Activated naive CD4-positive, alpha-beta T cell treated with anti-CD3 and anti-CD28 coated beads for 36 hours (primary cell): ENCODE results near the gene HOXA9. TPM values are rescaled to one million over a fixed set of nuclear protein-coding genes. Genes with fewer than 3 reads are reported as not detected.

Experiments used
- CTCF ChIA-PET: fragments of 350-600 bp; sonication (Branson Sonifier 250); formaldehyde crosslinking; loops from one replicate; lab custom pipeline; 2021; ENCODE audit warnings: antibody characterized with exemption; lab: Charles Lee
- DNase-seq: peaks from one replicate; pipeline ENCODE4 v3.0.0-alpha.2; 2020
- H3K27ac Mint-ChIP-seq: one replicate; pipeline ENCODE4 v1.8.0; 2021; ENCODE audit warnings: mild to moderate bottlenecking, mixed read lengths
- H3K27me3 Mint-ChIP-seq: one replicate; pipeline ENCODE4 v1.8.0; 2021; ENCODE audit warnings: low read depth, mixed read lengths
- H3K36me3 Mint-ChIP-seq: one replicate; pipeline ENCODE4 v1.8.0; 2021; ENCODE audit warnings: low read depth, mixed read lengths
- H3K4me1 Mint-ChIP-seq: one replicate; pipeline ENCODE4 v1.8.0; 2021; ENCODE audit warnings: low read depth, mixed read lengths
- H3K4me3 Mint-ChIP-seq: one replicate; pipeline ENCODE4 v1.8.0; 2021; ENCODE audit warnings: mild to moderate bottlenecking, moderate library complexity, mixed read lengths
- H3K9me3 Mint-ChIP-seq: one replicate; pipeline ENCODE4 v1.8.0; 2021; ENCODE audit warnings: mixed read lengths
- intact Hi-C: fragments of 100-400 bp; cut with micrococcal nuclease; formaldehyde crosslinking; loops from one replicate; pipeline ENCODE4 v1.15.1; 2023
- total RNA-seq, 2 experiments: library from RNA; stranded (reverse); gene quantifications; one replicate each; pipeline ENCODE4 v1.2.3, GENCODE V29; 2021

Gene HOXA9
- total RNA-seq, 2 experiments from 2014 or later: not detected

DNA sequence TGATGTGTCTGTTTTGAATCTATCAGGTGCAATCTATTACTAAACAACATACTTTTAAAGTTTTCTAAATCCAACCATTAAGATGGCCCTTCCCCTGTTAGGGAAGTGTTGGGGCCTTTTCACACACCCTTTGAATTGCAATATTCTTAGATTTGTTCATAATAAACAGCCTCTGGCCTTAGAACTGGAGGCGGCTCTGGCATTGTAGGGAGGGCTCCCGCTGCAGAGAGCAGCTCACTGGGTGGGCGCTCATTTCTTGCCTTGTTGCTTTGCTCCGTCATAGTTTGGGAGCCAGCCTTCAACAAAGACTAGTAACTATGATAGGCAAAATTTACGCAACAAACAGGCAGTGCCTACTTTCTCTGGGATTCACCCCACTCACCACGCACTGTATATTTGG, 13.0 kb upstream of the HOXA9 start:
- intact Hi-C loops: no loop called here
- CTCF ChIA-PET: interaction anchor here (0.7 to 2.3 kb wide), 6 partner anchors 12 to 1252 kb away, joined by 3 to 11 read pairs (median 6); no protein-coding TSS in a partner anchor
- no peak for DNase-seq
- H3K36me3 Mint-ChIP-seq: no peaks in the 10 kb centered on the region
- H3K27me3 Mint-ChIP-seq: peaks cover 67% of the 10 kb centered on the region
- peaks cover 8% of the 10 kb centered on the region for H3K4me1 Mint-ChIP-seq
- H3K9me3 Mint-ChIP-seq: no peaks in the 10 kb centered on the region
- no peak overlapping the region for H3K4me3 Mint-ChIP-seq
- H3K27ac Mint-ChIP-seq: no peak overlapping the region

DNA sequence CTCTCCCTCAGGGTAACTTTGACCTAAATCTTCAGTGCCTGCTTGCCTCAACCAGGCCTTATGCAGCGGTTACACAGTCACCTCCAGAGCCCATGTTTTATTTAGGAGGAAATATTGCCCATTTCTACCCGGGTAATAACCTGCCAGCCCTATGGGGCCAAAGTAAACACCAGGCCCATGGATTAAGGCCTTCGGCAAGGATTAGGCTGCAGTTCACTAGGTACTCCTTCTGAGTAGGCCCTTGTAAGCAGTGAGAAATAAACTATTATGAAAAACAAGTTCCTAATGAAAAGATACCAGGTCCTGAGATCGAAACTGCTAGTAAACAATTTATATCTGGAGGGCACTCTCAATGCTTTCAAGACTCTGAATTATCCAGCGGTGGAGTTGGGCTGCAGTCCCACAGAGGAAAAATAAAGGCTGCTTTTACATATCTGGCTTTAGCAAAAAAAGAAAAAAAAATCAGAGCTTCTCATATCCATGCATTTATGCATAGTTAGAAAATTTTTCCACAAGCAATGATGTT, 12.5 kb upstream of the HOXA9 start:
- DNase-seq: no peak
- Mint-ChIP-seq H3K4me1 (peaks cover 7% of the 10 kb centered on the region), H3K36me3 (no peaks in the 10 kb centered on the region), H3K27ac (no peak overlapping the region), H3K27me3 (peaks cover 64% of the 10 kb centered on the region), H3K4me3 (no peak overlapping the region), H3K9me3 (no peaks in the 10 kb centered on the region)
- intact Hi-C loops: no loop called here
- CTCF ChIA-PET: interaction anchor here (0.9 to 2.3 kb wide), 2 partner anchors 12 to 14 kb away, joined by 3 to 11 read pairs; no protein-coding TSS in a partner anchor

DNA sequence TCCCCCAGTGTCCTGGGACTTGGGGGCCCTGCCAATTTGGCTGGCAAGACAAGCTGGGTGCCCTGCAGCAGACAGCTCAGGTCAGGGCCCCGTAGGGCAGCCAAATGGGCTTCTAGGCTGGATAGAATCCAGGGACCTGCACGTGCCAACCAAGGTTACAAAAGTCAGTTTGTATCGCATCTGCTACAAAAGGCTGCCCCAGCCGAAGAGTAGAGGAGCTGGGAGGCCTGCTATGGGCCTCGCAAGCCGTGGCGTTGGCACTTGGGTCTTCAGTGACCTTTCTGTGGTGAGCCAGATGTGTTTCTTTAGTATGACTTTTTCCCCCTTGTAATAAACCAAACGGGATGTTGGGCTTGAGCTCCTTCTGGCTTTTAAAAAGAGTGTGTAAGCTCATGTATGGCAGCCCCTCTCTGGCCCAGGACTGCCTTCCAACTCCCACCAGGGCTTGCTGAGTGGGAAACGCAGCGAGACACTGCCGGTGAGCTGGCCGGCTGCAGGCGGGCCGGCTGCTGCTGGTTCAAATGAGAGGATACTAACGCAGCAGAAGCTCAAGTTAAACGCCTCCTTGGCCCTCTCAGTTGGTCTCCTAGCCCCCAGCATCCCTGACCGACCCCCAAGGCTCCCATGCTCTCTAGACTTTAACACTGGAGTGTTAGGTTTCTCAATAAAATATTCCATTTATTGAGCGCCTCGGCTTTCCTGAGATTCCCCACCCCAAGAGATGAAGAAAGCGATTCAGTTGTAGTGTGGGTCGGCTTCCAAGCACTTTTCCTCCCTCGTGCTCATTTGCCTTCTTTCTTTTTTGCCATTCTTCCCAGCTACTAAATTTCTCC, 11.8 kb upstream of the HOXA9 start:
- DNase-seq: no peak
- H3K4me3 Mint-ChIP-seq: no peak overlapping the region
- no peaks in the 10 kb centered on the region for H3K9me3 Mint-ChIP-seq
- intact Hi-C loops: no loop called here
- no peak overlapping the region for H3K27ac Mint-ChIP-seq
- CTCF ChIA-PET: interaction anchor here (0.7 to 1.3 kb wide), 3 partner anchors 15 to 77 kb away, joined by 3 read pairs; no protein-coding TSS in a partner anchor
- H3K4me1 Mint-ChIP-seq: peaks cover 9% of the 10 kb centered on the region
- peaks cover 64% of the 10 kb centered on the region for H3K27me3 Mint-ChIP-seq
- no peaks in the 10 kb centered on the region for H3K36me3 Mint-ChIP-seq

DNA sequence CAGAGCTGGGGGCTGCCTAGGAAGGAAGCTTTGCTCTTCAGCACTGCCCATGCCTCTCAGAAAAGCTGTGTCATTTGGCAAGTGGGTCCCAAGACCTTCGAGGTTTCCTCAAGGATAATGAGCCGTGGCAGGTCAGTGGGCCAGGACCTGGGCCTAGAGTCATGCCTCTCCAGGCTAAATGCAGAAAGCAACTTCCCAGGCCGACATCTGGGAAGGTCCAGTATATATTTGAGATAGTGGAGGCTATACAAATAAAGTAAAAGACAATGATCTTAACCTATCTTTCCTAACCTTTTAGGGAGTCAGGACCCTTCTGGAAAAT, 11.1 kb upstream of the HOXA9 start:
- no peaks in the 10 kb centered on the region for H3K36me3 Mint-ChIP-seq
- H3K4me1 Mint-ChIP-seq: peaks cover 15% of the 10 kb centered on the region
- no peak overlapping the region for H3K4me3 Mint-ChIP-seq
- H3K9me3 Mint-ChIP-seq: no peaks in the 10 kb centered on the region
- DNase-seq: no peak
- H3K27me3 Mint-ChIP-seq: peaks cover 65% of the 10 kb centered on the region
- no peak overlapping the region for H3K27ac Mint-ChIP-seq
- intact Hi-C loops: no loop called here
- CTCF ChIA-PET: interaction anchor here (0.7 to 1.3 kb wide), 2 partner anchors 18 to 78 kb away, joined by 3 read pairs; no protein-coding TSS in a partner anchor

DNA sequence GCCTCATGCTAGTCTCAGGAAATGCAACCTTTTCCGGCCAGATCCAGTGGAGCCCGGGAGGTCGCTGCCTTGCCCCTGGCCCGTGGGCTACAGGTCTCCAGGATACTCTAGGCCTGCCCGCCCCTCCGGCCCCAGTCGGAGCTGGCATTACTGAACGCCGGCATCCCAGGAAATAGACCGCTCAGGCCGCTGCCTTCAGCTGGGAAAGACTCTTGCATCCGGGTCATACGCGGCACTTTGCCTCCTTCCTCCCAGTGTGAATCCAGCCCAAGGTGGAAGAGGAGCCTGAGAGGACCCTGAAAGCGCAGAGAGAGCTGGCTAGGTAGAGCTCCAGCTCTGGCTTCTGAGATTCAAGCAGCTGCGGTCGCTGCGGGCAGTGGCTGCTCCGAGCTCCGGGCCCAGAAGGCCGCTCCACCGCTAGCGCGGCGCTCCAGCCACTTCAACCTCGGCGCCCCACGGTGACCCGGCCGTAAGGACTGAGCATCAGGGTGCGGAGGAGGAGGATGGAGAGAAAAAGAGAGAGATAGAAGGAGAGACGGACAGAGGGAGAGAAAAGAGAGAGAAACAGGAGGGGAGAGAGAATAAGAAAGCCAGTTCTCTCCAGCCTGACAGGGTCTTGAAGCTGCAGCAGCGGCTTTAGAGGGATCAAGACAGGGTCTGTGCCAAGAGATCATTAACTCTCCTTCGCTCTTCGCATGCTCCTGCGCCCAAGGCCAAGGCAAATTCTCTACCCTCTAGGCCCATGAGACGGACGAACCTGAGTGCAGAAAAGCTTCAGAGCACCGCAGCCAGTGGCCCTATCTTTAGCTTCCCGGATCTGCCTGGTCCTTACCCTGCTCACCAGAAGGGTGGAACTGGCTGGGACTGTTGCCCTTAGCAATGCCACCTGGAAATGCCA, 10.5 kb upstream of the HOXA9 start:
- peak; percentile 3 for DNase-seq
- H3K9me3 Mint-ChIP-seq: no peaks in the 10 kb centered on the region
- intact Hi-C loops: no loop called here
- CTCF ChIA-PET: interaction anchor here (1.3 to 1.6 kb wide), 2 partner anchors 19 to 27 kb away, joined by 3 to 9 read pairs; no protein-coding TSS in a partner anchor
- H3K36me3 Mint-ChIP-seq: no peaks in the 10 kb centered on the region
- H3K4me1 Mint-ChIP-seq: peaks cover 20% of the 10 kb centered on the region
- no peak overlapping the region for H3K27ac Mint-ChIP-seq
- H3K27me3 Mint-ChIP-seq: peaks cover 65% of the 10 kb centered on the region
- H3K4me3 Mint-ChIP-seq: no peak overlapping the region

DNA sequence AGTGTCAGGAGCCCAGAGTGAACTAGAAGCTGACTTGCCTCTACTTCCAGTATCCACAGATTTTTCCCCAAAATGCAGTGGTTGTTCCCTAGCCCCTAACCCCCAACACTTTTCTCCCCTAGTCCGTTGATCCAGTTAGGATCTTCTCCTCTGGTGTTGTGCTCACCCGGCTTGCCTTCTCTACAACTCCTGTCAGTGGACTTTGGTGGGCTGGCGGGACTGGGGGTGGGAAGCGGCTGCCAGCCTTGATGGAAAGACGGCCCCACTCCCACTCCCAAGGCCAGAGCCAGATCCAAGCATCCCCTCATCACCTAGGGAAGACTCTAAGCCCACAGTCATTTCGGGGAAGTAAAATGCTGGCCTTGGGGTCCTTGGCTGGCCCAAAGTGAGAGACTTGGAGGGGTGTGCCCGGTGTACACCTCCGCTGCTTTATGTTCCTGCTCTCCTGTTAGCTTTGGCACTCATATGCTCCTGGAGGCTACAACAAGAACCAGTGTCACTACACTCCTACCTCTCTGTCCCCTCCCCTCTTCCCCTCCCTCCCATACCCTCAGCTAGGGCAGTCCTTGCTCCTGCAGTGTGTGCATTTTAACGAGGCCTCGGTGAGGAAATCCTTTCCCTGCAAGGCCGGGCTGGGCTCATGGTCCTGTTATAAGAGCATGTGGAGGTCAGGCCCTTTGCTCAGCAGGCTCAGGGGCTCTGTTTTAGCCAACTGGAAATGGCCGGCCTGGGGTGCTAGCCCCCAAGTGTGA, 9.7 kb upstream of the HOXA9 start:
- intact Hi-C loops: loop anchor here (1.0 to 5.0 kb wide), 2 partner anchors 9 to 67 kb away; partner anchors contain the start of gene EVX1
- Mint-ChIP-seq H3K36me3 (no peaks in the 10 kb centered on the region), H3K27ac (no peak overlapping the region), H3K27me3 (peaks cover 68% of the 10 kb centered on the region), H3K4me1 (peaks cover 20% of the 10 kb centered on the region), H3K4me3 (peak overlapping the region; percentile 21), H3K9me3 (no peaks in the 10 kb centered on the region)
- peak; percentile 2 for DNase-seq
- CTCF ChIA-PET: interaction anchor here (0.7 to 1.6 kb wide), 2 partner anchors 26 to 493 kb away, joined by 3 to 9 read pairs; no protein-coding TSS in a partner anchor

DNA sequence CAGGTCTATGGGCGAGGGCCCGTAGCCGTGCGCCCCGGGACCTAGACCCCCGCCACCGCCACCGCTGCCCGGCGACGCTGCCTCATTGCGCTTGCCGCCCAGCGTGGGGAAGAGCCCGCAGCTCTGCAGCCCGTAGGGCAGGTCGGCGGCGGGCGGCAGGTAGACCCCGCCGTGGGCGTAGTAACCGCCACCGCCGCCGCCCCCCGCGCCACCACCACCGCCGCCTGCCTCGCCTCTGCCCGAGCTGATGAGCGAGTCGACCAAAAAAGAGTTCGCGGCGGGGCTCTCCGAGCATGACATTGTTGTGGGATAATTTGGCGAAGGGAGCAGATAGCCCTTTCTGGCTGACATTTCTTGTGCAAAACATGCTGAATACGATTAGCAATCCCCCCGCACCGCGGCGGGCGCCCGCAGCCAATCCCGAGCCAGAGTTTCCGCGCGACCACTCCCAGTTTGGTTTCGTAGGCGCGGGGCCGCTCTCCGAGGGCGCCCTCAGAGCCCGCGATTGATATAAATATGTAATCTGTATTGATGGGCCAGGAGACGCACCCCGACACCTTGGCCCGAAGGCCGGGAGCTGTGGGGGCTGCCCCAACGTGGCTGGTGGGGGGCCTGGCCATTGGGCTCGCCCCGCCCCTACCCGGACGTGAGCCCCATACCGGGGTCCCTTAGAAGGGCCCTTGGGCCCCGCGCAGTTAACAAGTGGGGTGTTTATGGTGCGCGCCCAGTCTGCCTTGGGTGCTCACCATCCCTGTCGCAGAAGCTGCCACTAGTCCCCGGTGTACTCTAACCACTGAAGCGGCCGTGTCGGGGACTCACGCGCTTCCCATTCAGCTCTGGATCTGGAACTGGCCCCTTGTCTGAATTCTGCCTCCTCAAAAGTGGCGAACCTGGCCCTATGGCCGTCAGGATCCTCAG, 8.9 kb upstream of the HOXA9 start, which contains the start of gene HOXA10:
Gene HOXA10, minus strand, starts transcription at position 365 of the 918 bp plus-strand sequence. Its CDS starts 14 bp downstream, at position 351.
- peaks cover 20% of the 10 kb centered on the region for H3K4me1 Mint-ChIP-seq

DNA sequence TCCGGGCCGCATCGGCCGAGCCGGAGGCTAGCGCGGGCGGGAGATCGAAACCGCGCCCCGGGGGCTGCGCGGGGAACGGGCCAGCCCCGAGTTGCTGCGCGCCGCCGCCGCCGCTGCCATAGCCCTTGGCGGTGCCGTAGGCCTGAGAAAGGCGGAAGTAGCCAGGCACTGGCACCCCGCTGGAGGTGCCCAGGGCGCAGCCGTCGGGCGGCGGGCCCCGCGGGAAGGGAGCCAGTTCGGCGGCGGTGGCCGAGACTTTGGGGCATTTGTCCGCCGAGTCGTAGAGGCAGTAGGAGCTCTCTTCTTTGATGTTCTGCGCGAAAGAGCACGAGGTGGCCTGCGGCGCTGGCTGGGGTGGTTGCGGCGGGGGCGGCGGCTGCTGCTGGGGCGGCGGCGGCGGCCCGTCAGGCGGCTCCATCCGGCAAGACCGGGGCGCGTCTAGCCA, 8.2 kb upstream of the HOXA9 start:
- Mint-ChIP-seq H3K4me3 (no peak overlapping the region), H3K4me1 (peaks cover 24% of the 10 kb centered on the region), H3K27me3 (peaks cover 65% of the 10 kb centered on the region), H3K27ac (no peak overlapping the region), H3K9me3 (no peaks in the 10 kb centered on the region), H3K36me3 (no peaks in the 10 kb centered on the region)
- no peak for DNase-seq
- intact Hi-C loops: loop anchor here (5.0 kb wide), 1 partner anchor 69 kb away; the partner anchor contains the start of gene EVX1
- CTCF ChIA-PET: interaction anchor here (0.6 kb wide), 1 partner anchor 370 kb away, joined by 3 read pairs; no protein-coding TSS in a partner anchor

More for the DNA sequence above, 8.9 kb upstream of the HOXA9 start, which contains the start of gene HOXA10:
- no peaks in the 10 kb centered on the region for H3K36me3 Mint-ChIP-seq
- no peaks in the 10 kb centered on the region for H3K9me3 Mint-ChIP-seq
- no peak for DNase-seq
- intact Hi-C loops: loop anchor here (1.0 to 5.0 kb wide), 2 partner anchors 10 to 68 kb away; partner anchors contain the start of gene EVX1
- peak within 1 kb of the TSS; percentile 38 for H3K4me3 Mint-ChIP-seq
- no peak within 1 kb of the TSS for H3K27ac Mint-ChIP-seq
- CTCF ChIA-PET: interaction anchor here (0.6 to 1.6 kb wide), 3 partner anchors 25 to 493 kb away, joined by 3 to 9 read pairs (median 3); no protein-coding TSS in a partner anchor
- H3K27me3 Mint-ChIP-seq: peaks cover 63% of the 10 kb centered on the region

DNA sequence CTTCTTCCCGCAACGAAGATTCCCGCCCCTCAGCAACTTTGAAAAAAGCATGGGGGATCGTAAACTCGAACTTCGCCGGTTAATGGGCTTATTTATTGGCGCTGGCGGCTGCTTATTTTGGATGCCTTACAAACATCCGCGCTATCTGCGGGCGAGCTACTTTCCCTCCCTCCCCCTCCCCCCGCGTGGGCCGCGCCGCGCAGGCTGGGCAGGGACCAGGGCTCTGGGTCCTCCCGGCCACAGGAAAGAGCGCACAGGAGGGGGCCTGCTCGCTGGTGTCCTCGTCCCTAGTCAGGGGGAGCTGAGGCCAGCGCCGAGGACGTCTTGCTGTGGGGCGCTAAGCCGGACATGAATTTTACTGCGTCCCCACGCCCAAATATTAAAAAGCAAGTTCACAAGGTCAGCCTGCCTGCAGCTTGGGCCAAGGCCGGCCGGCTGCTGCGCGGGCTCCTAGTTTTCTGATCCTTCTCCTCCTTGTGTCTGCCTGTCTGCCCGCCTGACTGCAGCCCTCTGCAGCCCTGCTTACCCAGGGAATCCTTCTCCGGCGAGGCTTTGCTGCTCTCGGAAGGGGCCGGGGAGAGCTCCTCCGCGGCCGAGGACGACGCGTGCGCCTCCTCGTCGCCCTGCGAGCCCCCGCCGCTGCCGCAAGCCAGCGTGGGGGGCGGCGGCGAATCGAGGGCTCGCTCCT, 7.6 kb upstream of the HOXA9 start:
- Mint-ChIP-seq H3K4me1 (peaks cover 25% of the 10 kb centered on the region), H3K27ac (no peak overlapping the region), H3K9me3 (no peaks in the 10 kb centered on the region), H3K36me3 (no peaks in the 10 kb centered on the region), H3K27me3 (peaks cover 66% of the 10 kb centered on the region), H3K4me3 (no peak overlapping the region)
- no peak for DNase-seq
- intact Hi-C loops: loop anchor here (5.0 kb wide), 1 partner anchor 69 kb away; the partner anchor contains the start of gene EVX1
- CTCF ChIA-PET: interaction anchor here (0.9 kb wide), 1 partner anchor 10 kb away, joined by 4 read pairs; no protein-coding TSS in a partner anchor

DNA sequence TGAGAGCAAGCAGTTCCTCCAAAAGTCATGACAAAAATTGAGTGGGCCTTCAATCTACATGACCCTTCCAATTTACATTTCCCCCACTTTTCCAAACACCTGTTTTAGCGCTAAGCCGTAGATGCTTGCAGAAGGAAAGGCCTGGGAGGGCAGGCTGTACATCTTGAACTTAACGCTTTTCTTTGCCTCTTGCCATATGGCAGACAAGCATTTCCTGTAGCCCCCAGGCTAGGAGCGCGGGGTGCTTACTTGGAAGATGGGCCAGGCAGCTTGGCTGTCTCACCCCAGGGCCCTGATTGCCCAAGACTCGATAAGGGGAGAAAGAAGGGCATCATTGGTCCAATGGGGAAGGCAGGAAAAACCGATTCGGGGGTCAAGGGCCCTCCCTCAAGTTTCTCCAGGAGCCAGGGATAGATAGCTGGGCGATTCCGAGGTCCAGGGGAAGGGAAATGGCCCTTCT, 7.0 kb upstream of the HOXA9 start:
- no peak overlapping the region for H3K27ac Mint-ChIP-seq
- H3K36me3 Mint-ChIP-seq: no peaks in the 10 kb centered on the region
- intact Hi-C loops: loop anchor here (5.0 kb wide), 1 partner anchor 70 kb away; the partner anchor contains the start of gene EVX1

More for the DNA sequence above, 7.0 kb upstream of the HOXA9 start:
- peak overlapping the region; percentile 19 for H3K4me3 Mint-ChIP-seq
- no peak for DNase-seq
- CTCF ChIA-PET: interaction anchor here (0.8 to 0.9 kb wide), 2 partner anchors 10 to 17 kb away, joined by 3 to 4 read pairs; no protein-coding TSS in a partner anchor
- H3K27me3 Mint-ChIP-seq: peaks cover 66% of the 10 kb centered on the region
- H3K9me3 Mint-ChIP-seq: no peaks in the 10 kb centered on the region
- H3K4me1 Mint-ChIP-seq: peaks cover 25% of the 10 kb centered on the region
